DOHH2 (cell line): ENCODE measurements around the gene CTSD.

Experiments
- H3F3A ChIP-seq: fragments of 200-600 bp; sonication (generic), shearing (Covaris generic); 2 replicates; pipeline ENCODE4 v1.6.0; 2016; ENCODE audit warnings: antibody characterized with exemption, mild to moderate bottlenecking; ENCODE audit not compliant: control insufficient read depth, insufficient read depth
- H3K27ac ChIP-seq: fragments of 200-600 bp; sonication (generic); 2 replicates; pipeline ENCODE4 v1.5.1; 2014; ENCODE audit warnings: low read depth, mild to moderate bottlenecking, low read length, moderate library complexity
- H3K27me3 ChIP-seq: fragments of 200-600 bp; sonication (generic); 2 replicates; pipeline ENCODE4 v1.6.1; 2014; ENCODE audit warnings: mild to moderate bottlenecking, low read length, mixed read lengths; ENCODE audit not compliant: control insufficient read depth
- H3K36me3 ChIP-seq: fragments of 200-600 bp; sonication (generic); 2 replicates; pipeline ENCODE4 v1.6.1; 2014; ENCODE audit warnings: mild to moderate bottlenecking, low read length, moderate library complexity, mixed read lengths; ENCODE audit not compliant: control insufficient read depth
- H3K4me1 ChIP-seq: fragments of 200-600 bp; sonication (generic); 2 replicates; pipeline ENCODE4 v1.6.1; 2014; ENCODE audit warnings: mild to moderate bottlenecking, low read length, mixed read lengths; ENCODE audit not compliant: control insufficient read depth
- H3K4me2 ChIP-seq: fragments of 200-600 bp; sonication (generic); 2 replicates; pipeline ENCODE4 v1.6.0; 2014; ENCODE audit warnings: mild to moderate bottlenecking, low read length, moderate library complexity
- H3K4me3 ChIP-seq: fragments of 200-600 bp; sonication (generic); 2 replicates; pipeline ENCODE4 v1.5.1; 2014; ENCODE audit warnings: mild to moderate bottlenecking, low read length, mixed read lengths
- H3K79me2 ChIP-seq: fragments of 200-600 bp; sonication (generic); 2 replicates; pipeline ENCODE4 v1.6.1; 2014; ENCODE audit warnings: mild to moderate bottlenecking, low read length, mixed read lengths; ENCODE audit not compliant: control insufficient read depth
- H3K9me2 ChIP-seq: fragments of 200-600 bp; sonication (generic); replicated peaks from 2 replicates; pipeline ENCODE4 v1.6.1; 2014; ENCODE audit warnings: mild to moderate bottlenecking, low read length, mixed read lengths; ENCODE audit not compliant: control insufficient read depth
- H3K9me3 ChIP-seq: fragments of 200-600 bp; sonication (generic); 2 replicates; pipeline ENCODE4 v1.6.1; 2014; ENCODE audit warnings: antibody characterized with exemption, low read length, mixed read lengths; ENCODE audit not compliant: control insufficient read depth, insufficient read depth
- H4K20me1 ChIP-seq: fragments of 200-600 bp; sonication (generic); 2 replicates; pipeline ENCODE4 v1.6.0; 2014; ENCODE audit warnings: low read depth, mild to moderate bottlenecking, antibody characterized with exemption, low read length, moderate library complexity; ENCODE audit not compliant: control insufficient read depth, insufficient read depth
- EZH2phosphoT487 ChIP-seq: fragments of 200-600 bp; sonication (generic); IDR thresholded peaks from 2 replicates; pipeline ENCODE4 v1.6.1; 2017; ENCODE audit warnings: borderline replicate concordance, mild to moderate bottlenecking, antibody characterized with exemption, low read length, moderate library complexity, mixed read lengths
- TF ChIP-seq, protein P1 (sequence below): fragments of 200-600 bp; sonication (generic); IDR thresholded peaks from one replicate; pipeline ENCODE4 v1.5.1; 2014; ENCODE audit warnings: antibody characterized with exemption, mild to moderate bottlenecking, low read depth, low read length; ENCODE audit not compliant: poor library complexity, severe bottlenecking

CTSD gene

DNA sequence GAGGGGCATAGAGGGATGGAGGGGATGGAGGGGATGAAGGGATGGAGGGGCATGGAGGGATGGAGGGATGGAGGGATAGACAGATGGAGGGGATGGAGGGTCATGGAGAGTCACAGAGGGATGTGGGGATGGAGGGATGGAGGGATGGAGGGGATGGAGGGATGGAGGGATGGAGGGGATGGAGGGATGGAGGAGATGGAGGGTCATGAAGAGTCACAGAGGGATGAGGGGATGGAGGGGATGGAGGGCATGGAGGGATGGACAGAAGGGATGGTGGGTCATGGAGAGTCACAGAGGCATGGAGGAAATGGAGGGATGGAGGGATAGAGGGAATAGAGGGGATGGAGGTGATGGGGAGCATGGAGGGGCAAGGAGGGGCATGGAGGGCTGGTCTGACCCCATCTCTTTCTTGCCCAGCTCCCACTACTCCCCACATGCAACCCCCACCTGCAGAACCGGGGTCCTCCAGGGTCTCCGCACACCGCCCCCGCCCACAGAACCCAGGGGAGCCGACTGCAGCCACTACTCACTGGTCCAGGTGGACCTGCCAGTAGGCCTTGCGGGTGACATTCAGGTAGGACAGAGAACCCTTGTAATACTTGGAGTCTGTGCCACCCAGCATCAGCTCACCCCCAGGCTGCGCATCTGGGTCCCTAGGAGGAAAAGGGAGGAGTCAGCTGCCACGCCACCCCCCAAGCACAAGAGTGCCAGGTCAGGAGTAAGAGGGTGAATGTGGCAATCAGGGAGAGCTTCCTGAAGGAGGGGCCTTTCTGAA is 9.2 kb downstream of the CTSD start:
- no peaks in the 10 kb centered on the region for H3F3A ChIP-seq
- H4K20me1 ChIP-seq: no peaks in the 10 kb centered on the region
- no peaks in the 10 kb centered on the region for H3K9me3 ChIP-seq
- no peak overlapping the region for H3K27ac ChIP-seq
- no peaks in the 10 kb centered on the region for H3K9me2 ChIP-seq
- no peak overlapping the region for H3K4me2 ChIP-seq
- no peaks in the 10 kb centered on the region for H3K27me3 ChIP-seq
- no peaks in the 10 kb centered on the region for H3K36me3 ChIP-seq
- H3K4me3 ChIP-seq: no peak overlapping the region
- H3K4me1 ChIP-seq: peaks cover 14% of the 10 kb centered on the region
- no peaks in the 10 kb centered on the region for H3K79me2 ChIP-seq
- TF ChIP-seq, protein P1, sequence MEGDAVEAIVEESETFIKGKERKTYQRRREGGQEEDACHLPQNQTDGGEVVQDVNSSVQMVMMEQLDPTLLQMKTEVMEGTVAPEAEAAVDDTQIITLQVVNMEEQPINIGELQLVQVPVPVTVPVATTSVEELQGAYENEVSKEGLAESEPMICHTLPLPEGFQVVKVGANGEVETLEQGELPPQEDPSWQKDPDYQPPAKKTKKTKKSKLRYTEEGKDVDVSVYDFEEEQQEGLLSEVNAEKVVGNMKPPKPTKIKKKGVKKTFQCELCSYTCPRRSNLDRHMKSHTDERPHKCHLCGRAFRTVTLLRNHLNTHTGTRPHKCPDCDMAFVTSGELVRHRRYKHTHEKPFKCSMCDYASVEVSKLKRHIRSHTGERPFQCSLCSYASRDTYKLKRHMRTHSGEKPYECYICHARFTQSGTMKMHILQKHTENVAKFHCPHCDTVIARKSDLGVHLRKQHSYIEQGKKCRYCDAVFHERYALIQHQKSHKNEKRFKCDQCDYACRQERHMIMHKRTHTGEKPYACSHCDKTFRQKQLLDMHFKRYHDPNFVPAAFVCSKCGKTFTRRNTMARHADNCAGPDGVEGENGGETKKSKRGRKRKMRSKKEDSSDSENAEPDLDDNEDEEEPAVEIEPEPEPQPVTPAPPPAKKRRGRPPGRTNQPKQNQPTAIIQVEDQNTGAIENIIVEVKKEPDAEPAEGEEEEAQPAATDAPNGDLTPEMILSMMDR: no peak
- no peak for TF ChIP-seq EZH2phosphoT487

DNA sequence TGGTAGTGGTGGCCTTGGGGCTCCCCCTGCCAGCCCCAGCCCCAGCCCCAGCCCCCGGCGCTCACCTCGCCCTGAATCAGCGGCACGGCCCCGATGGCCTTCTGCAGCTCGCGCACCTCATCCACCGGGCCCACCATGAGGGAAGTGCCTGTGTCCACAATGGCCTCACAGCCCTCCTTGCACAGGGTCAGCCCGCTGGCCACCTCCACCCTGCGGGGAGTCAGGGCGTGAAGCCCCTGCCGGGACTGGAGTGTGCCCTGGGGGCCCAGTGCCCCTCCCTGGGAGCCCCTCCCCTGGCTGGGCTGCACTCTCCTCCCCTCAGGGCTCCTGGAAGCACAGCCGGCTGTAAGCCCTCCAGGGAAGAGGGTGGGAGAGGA is 9.8 kb downstream of the CTSD start:
- Histone ChIP-seq H3K9me3 (no peaks in the 10 kb centered on the region), H3K79me2 (no peaks in the 10 kb centered on the region), H3K4me2 (no peak overlapping the region), H4K20me1 (no peaks in the 10 kb centered on the region), H3K27ac (no peak overlapping the region), H3F3A (no peaks in the 10 kb centered on the region), H3K4me1 (peaks cover 14% of the 10 kb centered on the region), H3K9me2 (no peaks in the 10 kb centered on the region), H3K36me3 (no peaks in the 10 kb centered on the region), H3K4me3 (no peak overlapping the region), H3K27me3 (no peaks in the 10 kb centered on the region)
- TF ChIP-seq EZH2phosphoT487: no peak
- TF ChIP-seq, protein P1: no peak

DNA sequence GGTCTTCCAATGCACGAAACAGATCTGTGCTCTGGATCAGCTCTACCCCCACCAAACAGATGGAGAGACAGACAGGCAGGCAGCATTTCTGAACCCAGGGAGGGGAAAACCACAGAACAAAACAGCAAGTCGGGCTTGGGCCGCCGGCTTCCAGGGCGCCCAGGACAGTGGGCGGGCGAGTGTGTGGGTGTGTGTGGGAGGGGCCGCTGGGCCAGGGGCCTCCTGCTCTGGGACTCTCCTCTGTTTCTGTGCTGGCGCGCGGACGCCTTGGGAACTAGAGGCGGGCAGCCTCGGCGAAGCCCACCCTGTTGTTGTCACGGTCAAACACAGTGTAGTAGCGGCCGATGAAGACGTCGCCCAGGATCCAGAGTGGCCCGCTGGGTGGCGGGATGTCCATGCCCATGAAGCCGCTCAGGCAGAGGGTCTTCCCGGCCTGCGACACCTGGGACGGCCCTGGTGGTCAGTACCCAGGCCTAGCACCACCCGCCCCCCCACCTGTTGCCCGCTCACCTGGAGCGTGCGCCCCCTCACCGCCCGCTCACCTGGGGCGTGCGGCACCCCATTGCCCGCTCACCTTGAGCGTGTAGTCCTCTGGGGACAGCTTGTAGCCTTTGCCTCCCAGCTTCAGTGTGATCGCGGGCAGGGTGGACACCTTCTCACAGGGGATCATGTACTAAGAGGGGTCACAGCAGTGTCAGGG is 10.3 kb downstream of the CTSD start:
- Histone ChIP-seq H4K20me1 (no peaks in the 10 kb centered on the region), H3K4me1 (peaks cover 10% of the 10 kb centered on the region), H3K79me2 (no peaks in the 10 kb centered on the region), H3K9me3 (no peaks in the 10 kb centered on the region), H3K27ac (no peak overlapping the region), H3K4me2 (no peak overlapping the region), H3K36me3 (no peaks in the 10 kb centered on the region), H3K27me3 (no peaks in the 10 kb centered on the region), H3K4me3 (no peak overlapping the region), H3F3A (no peaks in the 10 kb centered on the region), H3K9me2 (no peaks in the 10 kb centered on the region)
- TF ChIP-seq EZH2phosphoT487: no peak
- TF ChIP-seq, protein P1: no peak
